ENCODE results near the gene XRCC1.
"Not testable (repeated sequence)": the region's sequence is repeated elsewhere in the genome, so short reads cannot be mapped to it uniquely, and the experiment has no call there.

XRCC1 gene

GRCh38 chr19:43519436-43520088, 55.8 kb downstream of the XRCC1 start:
- DNase-seq (ENCODE audit: low read depth) = peak; percentile 73

DNA sequence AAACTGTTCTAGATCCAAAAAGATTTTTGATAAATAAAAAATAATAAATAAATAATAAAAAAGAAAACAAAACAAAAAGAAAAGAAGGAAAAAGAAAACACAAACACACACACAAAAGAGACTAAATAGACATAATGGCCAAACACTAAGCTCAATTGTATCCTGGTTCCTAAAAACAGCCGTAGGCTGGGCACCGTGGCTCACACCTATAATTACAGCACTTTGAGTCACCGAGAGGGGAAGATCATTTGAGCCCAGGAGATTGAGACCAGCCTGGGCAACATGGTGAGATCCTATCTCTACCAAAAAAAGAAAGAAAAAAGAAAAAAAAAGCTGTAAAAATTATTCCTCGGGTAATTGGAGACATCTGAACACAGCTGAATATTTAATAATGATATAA, 57.3 kb downstream of the XRCC1 start:
- no peak for DNase-seq (ENCODE audit: low read depth)

- DNase-seq (ENCODE audit: low read depth) = not testable (repeated sequence)
These were observed 62.9 kb downstream of the XRCC1 start for GRCh38 chr19:43512399-43512798.

GRCh38 chr19:43511324-43511723, 64.0 kb downstream of the XRCC1 start:
- DNase-seq (ENCODE audit: low read depth) = no peak

DNA sequence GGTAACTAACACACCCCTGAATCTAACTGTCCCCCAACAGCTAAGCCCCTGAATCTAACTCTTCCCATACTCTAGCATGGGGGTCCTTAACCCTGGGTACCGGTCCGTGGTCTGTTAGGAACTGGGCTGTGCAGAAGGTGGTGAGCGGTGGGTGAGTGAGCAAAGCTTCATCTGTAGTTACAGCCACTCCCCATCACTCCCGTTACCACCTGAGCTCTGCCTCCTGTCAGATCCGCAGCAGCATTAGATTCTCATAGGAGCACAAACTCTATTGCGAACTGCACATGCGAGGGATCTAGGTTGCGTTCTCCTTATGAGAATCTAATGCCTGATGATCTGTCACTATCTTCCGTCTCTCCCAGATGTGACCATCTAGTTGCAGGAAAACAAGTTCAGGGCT, 64.6 kb downstream of the XRCC1 start:
- DNase-seq (ENCODE audit: low read depth) = no peak

- no peak for DNase-seq (ENCODE audit: low read depth)
These were observed 67.4 kb downstream of the XRCC1 start for GRCh38 chr19:43507880-43508279.

DNA sequence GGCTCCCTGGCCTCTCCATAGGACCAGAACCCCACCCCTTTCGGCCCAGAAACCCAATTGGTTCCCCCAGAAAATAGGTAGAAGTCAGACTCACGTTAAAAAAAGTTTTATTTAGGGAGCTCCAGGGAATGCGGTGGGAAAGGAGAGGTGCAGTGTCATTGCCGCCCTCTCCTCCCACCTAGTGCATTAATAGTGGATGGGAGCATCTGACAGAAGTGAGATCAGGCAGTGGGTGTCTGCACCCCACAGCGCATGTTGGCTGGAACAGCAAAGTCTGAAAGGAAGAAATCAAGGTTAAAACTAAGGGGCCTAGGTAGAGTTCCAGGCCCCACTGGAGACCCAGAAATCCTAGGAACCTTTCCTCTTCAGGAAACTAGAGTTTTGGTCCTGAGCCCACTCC, 68.7 kb downstream of the XRCC1 start:
- DNase-seq (ENCODE audit: low read depth) = no peak

- no peak for DNase-seq (ENCODE audit: low read depth)
These were observed 69.4 kb downstream of the XRCC1 start for GRCh38 chr19:43505941-43506340.

DNA sequence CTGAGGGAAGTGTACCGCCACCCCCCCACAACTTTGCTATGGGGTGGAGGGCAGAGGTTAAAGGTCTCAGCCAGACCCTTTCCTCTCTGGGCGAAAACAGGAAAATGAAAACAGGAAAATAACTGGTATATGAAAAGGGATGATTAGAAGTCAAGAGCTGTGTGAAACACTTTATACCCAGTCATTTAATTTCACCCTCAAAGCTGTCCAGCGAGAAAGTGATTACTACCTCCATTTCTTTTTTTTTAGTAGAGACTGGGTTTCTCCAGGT, 70.2 kb downstream of the XRCC1 start:
- no peak for DNase-seq (ENCODE audit: low read depth)

- DNase-seq (ENCODE audit: low read depth) = no peak
These were observed 70.7 kb downstream of the XRCC1 start, which contains the start of gene PHLDB3 for GRCh38 chr19:43504426-43505185. Gene PHLDB3, minus strand, starts transcription at chr19:43504746. Its CDS starts 628 bp downstream, at chr19:43504118.

DNA sequence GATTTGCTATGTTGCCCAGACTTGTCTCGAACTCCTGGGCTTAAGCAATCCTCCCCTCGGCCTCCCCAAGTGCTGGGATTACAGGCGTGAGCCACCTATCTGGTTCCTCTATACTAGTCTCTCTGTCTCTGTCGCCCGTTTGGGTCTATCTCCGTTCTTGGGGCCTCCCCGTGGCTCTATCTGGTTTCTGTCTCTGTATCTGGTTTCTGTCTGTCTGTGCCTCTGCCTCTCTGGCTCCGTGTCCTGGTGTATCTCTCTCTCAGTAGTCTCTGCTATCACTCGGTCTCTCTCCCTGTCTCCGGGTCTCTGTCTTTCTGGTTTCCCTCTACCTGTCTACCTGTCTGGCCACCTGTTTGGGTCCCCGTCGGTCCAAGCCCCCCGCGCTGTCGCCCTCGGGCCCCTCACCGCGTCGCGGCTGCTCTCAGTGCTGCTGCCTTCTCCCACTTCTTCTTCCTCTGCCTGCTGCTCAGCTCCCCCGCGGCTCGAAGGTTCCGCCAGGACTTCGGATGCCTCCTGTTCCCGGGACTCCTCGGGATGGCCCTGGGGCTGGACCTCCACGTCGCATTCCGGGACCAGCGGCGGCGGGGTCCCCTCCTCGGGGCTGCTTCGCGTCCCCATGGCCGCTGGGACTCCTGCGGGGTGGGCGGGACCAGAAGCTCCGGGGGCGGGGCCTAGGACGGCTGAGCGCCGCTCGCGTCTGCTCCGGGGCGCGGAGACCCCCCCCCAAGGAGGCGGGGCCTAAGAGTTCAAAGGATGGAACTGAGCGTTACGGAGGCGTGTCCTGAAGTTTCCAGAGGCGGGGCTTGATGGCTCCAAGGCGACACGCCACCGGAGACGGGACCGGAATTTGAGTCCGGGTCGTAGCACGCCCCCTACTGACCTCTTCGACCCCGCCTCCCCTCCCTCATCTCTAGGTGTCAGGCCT, 71.6 kb downstream of the XRCC1 start:
- peak; percentile 99 for DNase-seq (ENCODE audit: low read depth)

GRCh38 chr19:43502419-43502976, 72.8 kb downstream of the XRCC1 start:
- no peak for DNase-seq (ENCODE audit: low read depth)

DNA sequence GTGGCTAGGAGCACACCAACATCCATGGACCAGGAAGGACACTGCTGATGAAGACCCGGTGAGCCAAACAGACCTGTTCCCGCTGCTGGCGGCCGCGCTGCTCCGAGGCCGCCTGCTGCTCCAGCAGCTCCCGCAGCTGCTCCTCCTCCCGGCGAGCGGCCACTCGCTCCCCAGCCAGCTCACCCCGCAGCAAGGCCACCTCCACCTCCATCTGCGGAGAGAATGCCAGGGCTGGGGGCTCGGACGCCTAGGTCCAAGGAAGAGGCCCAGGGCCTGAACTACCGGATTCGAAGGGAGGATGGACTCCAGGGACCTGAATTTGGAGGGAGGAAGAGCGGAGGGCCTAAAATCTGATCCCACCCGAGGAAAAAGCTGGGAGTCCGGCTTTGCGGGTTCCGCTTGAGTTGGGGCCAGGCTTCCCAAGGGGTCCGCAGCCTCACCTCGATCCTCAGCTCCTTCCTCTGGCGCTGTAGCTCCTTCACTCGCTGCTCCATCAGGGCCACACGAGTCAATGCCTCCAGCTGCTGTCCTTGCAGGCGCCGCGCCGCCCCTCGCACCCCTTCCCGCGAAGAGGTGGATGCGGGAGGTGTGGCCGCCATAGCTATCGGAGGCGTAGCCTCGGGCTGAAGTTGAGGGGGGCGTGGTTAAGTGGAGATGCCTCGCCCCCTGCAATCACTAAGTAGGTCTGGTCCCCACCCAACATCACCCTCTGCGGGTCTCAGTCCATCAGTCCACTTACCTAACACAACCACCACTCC, 73.5 kb downstream of the XRCC1 start:
- no peak for DNase-seq (ENCODE audit: low read depth)

- DNase-seq (ENCODE audit: low read depth) = no peak
These were observed 76.3 kb downstream of the XRCC1 start for GRCh38 chr19:43499042-43499441.

GRCh38 chr19:43498233-43498842, 77.0 kb downstream of the XRCC1 start:
- DNase-seq (ENCODE audit: low read depth) = no peak

- no peak for DNase-seq (ENCODE audit: low read depth)
These were observed 78.4 kb downstream of the XRCC1 start for GRCh38 chr19:43496960-43497359.

GRCh38 chr19:43495082-43495481, 80.2 kb downstream of the XRCC1 start:
- no peak for DNase-seq (ENCODE audit: low read depth)

Data from activated gamma-delta T cell treated with anti-CD3 and anti-CD28 coated beads, Interleukin-2, amount 50 U/mL, for 16 hours (primary cell).